Keratinocyte (primary cell): Measurements from ENCODE around the gene SENP8. TPM values are rescaled to one million over a fixed set of nuclear protein-coding genes. Genes with fewer than 3 reads are reported as not detected.

Experiments
- DNase-seq: peaks from one replicate; pipeline ENCODE4 v3.0.0-alpha.2; 2011; ENCODE audit warnings: low read depth, missing footprints, low spot score
- FAIRE-seq: peaks from 2 replicates; lab custom pipeline; 2011; peaks lifted over from hg19 to GRCh38; lab: Jason Lieb, UNC
- H2AFZ ChIP-seq: 2 replicates; pipeline ENCODE4 v1.6.0; 2012; ENCODE audit warnings: low read length, control low read depth, inconsistent platforms; ENCODE audit not compliant: control insufficient read depth
- H3K27ac ChIP-seq: 2 replicates; pipeline ENCODE4 v1.5.1; 2011; ENCODE audit warnings: low read length; ENCODE audit not compliant: control insufficient read depth, insufficient read depth
- H3K27me3 ChIP-seq: 3 replicates; pipeline ENCODE4 v1.6.0; 2011; ENCODE audit warnings: low read length; ENCODE audit not compliant: control insufficient read depth, insufficient read depth; ENCODE audit errors: extremely low read depth
- H3K36me3 ChIP-seq, 2 experiments: 2 replicates in 1 of 2; 3 replicates in 1 of 2; pipeline ENCODE4 v1.5.1; 2011; ENCODE audit warnings: low read length in 2 of 2, mild to moderate bottlenecking in 1 of 2; ENCODE audit not compliant: control insufficient read depth in 2 of 2, insufficient read depth in 2 of 2; ENCODE audit errors: extremely low read depth in 1 of 2
- H3K4me1 ChIP-seq: 3 replicates; pipeline ENCODE4 v1.5.1; 2011; ENCODE audit warnings: low read length; ENCODE audit not compliant: control insufficient read depth, insufficient read depth; ENCODE audit errors: extremely low read depth
- H3K4me2 ChIP-seq: 3 replicates; pipeline ENCODE4 v1.6.0; 2011; ENCODE audit warnings: low read depth, low read length; ENCODE audit not compliant: control insufficient read depth, insufficient read depth; ENCODE audit errors: extremely low read depth
- H3K4me3 ChIP-seq, 3 experiments: fragments of 200-600 bp in 1 of 3; sonication (generic) in 1 of 3; 2 replicates in 2 of 3; 3 replicates in 1 of 3; pipeline ENCODE4 v1.5.1; 2011 to 2016; ENCODE audit warnings: low read length in 3 of 3, mild to moderate bottlenecking in 3 of 3, control low read depth in 2 of 3, inconsistent platforms in 1 of 3, low read depth in 1 of 3, mixed read lengths in 1 of 3, mixed run types in 1 of 3, moderate library complexity in 1 of 3; ENCODE audit not compliant: control insufficient read depth in 2 of 3, insufficient read depth in 2 of 3; ENCODE audit errors: extremely low read depth in 1 of 3
- H3K79me2 ChIP-seq: 2 replicates; pipeline ENCODE4 v1.6.0; 2012; ENCODE audit warnings: low read length; ENCODE audit not compliant: control insufficient read depth, insufficient read depth
- H3K9ac ChIP-seq: 3 replicates; pipeline ENCODE4 v1.6.0; 2011; ENCODE audit warnings: low read length; ENCODE audit not compliant: control insufficient read depth, insufficient read depth; ENCODE audit errors: extremely low read depth
- H3K9me1 ChIP-seq: 3 replicates; pipeline ENCODE4 v1.6.0; 2011; ENCODE audit warnings: low read length; ENCODE audit not compliant: control insufficient read depth, insufficient read depth; ENCODE audit errors: extremely low read depth
- H3K9me3 ChIP-seq: 2 replicates; pipeline ENCODE4 v1.5.1; 2012; ENCODE audit warnings: low read depth, low read length; ENCODE audit not compliant: control insufficient read depth
- H4K20me1 ChIP-seq: 3 replicates; pipeline ENCODE4 v1.6.0; 2011; ENCODE audit warnings: low read length; ENCODE audit not compliant: control insufficient read depth, insufficient read depth; ENCODE audit errors: extremely low read depth
- CTCF ChIP-seq, 3 experiments: IDR thresholded peaks in 1 of 3; conservative IDR thresholded peaks in 1 of 3; optimal IDR thresholded peaks in 1 of 3; 2 replicates in 2 of 3; 3 replicates in 1 of 3; pipeline versions ENCODE3 to v1.5.1; 2011; ENCODE audit warnings: low read length in 3 of 3, mild to moderate bottlenecking in 3 of 3, moderate library complexity in 2 of 3, control low read depth in 1 of 3, inconsistent platforms in 1 of 3; ENCODE audit not compliant: insufficient read depth in 2 of 3; ENCODE audit errors: extremely low read depth in 1 of 3
- EZH2 ChIP-seq: IDR thresholded peaks from one replicate; pipeline ENCODE4 v1.6.1; 2012; ENCODE audit warnings: inconsistent platforms, mild to moderate bottlenecking, low read length, moderate library complexity
- dilution Hi-C: fragments of 300-500 bp; cut with MboI; formaldehyde crosslinking; loops from one replicate; pipeline ENCODE4 v1.7.0; 2020; ENCODE audit warnings: low sequenced_read_pairs; ENCODE audit not compliant: extremely low pct_ligation_motif_present
- polyA plus RNA-seq, 5 experiments: library from polyadenylated mRNA; depleted of rRNA in 3 of 5; stranded (reverse) in 3 of 5; stranded (forward) in 1 of 5; unstranded in 1 of 5; fragments of >200 nt; gene quantifications; 1 replicate in 1 of 5; 2 replicates in 3 of 5; 3 replicates in 1 of 5; pipeline versions ENCODE4 v1.2.1 to v1.2.3, GENCODE V29; 2011 to 2012; ENCODE audit warnings: missing spikeins in 2 of 5, low read depth in 1 of 5, low replicate concordance in 1 of 5

SENP8 gene
- polyA plus RNA-seq, 1 donor (not counting 4 experiments of a cell fraction or from before 2014, with no cell fraction given): 6.0 TPM

GRCh38 chr15:72173401-72173800 is 55.2 kb downstream of the SENP8 start:
- Histone ChIP-seq H3K4me1 (peaks cover 11% of the 10 kb centered on the region), H3K36me3 (no peaks in the 10 kb centered on the region), H3K9me3 (no peaks in the 10 kb centered on the region), H3K4me3 (no peak overlapping the region), H3K27ac (no peak overlapping the region), H2AFZ (no peak overlapping the region), H3K27me3 (no peaks in the 10 kb centered on the region), H4K20me1 (no peaks in the 10 kb centered on the region), H3K9me1 (no peaks in the 10 kb centered on the region), H3K79me2 (no peaks in the 10 kb centered on the region), H3K4me2 (no peak overlapping the region), H3K9ac (no peak overlapping the region)
- dilution Hi-C loops: no loop called here
- FAIRE-seq (no peak), DNase-seq (no peak)
- TF ChIP-seq CTCF (optimal IDR thresholded peaks at IDR 0.05 in 1 of 3, IDR thresholded peaks at IDR 0.05 in 1 of 3, conservative IDR thresholded peaks at IDR 0.05 in 1 of 3; ENCODE audit: extremely low read depth in 1 of 3, insufficient read depth in 2 of 3, low read length in 3 of 3) (no peak), EZH2 (no peak)

DNA sequence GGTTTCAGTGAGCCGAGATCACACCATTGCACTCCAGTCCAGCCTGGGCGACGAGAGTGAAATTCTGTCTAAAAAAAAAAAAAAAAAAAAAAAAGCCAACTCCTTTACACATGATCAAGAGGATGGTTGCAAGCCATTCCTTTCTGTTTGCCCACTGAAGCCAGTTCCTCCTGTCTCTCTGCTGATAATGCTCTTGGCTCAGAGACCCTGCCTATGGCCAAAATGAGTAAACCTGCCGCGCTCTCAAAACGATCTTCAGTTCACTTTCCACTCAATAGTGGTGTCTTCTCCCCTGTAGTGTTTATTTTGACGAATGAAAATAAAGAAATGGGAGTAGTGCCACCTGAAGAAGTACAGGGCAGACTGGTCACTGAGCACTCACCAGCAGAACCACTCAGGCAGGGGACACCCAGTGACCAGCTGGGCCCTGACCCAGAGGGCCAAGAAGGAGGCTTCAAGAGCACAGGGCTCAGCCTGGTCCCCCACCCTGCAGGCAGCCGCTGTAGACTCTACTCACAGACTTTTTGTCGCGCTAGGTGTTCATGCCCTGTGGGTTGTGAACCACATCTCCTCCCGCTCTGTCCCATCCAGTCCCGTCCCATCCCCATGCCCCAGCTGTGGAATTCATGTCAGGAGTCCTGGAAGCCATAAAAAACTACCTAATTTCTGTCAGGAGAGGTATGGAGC is 55.8 kb downstream of the SENP8 start:
- H2AFZ ChIP-seq: no peak overlapping the region
- H3K36me3 ChIP-seq: no peaks in the 10 kb centered on the region
- H3K9me3 ChIP-seq: no peaks in the 10 kb centered on the region
- H3K9ac ChIP-seq: no peak overlapping the region
- H3K79me2 ChIP-seq: no peaks in the 10 kb centered on the region
- H3K9me1 ChIP-seq: no peaks in the 10 kb centered on the region
- FAIRE-seq (no peak), DNase-seq (no peak)
- TF ChIP-seq EZH2 (no peak), CTCF (optimal IDR thresholded peaks at IDR 0.05 in 1 of 3, IDR thresholded peaks at IDR 0.05 in 1 of 3, conservative IDR thresholded peaks at IDR 0.05 in 1 of 3; ENCODE audit: extremely low read depth in 1 of 3, insufficient read depth in 2 of 3, low read length in 3 of 3) (no peak)
- dilution Hi-C loops: no loop called here
- H3K4me2 ChIP-seq: no peak overlapping the region
- H3K4me1 ChIP-seq: peaks cover 11% of the 10 kb centered on the region
- H3K27me3 ChIP-seq: no peaks in the 10 kb centered on the region
- H3K4me3 ChIP-seq: no peak overlapping the region
- H3K27ac ChIP-seq: no peak overlapping the region
- no peaks in the 10 kb centered on the region for H4K20me1 ChIP-seq
